Activated CD4-positive, alpha-beta T cell treated with anti-CD3 and anti-CD28 coated beads, Interleukin-2, amount 10 ng/mL, durations not matched to agents 7 days and 5 days (primary cell): ENCODE results near the gene CLDN5. TPM values are rescaled to one million over a fixed set of nuclear protein-coding genes. Genes with fewer than 3 reads are reported as not detected.

Source experiments
- CTCF ChIA-PET: fragments of 350-600 bp; sonication (Branson Sonifier 250); formaldehyde crosslinking; loops from one replicate; lab custom pipeline; 2021; ENCODE audit warnings: antibody characterized with exemption; lab: Charles Lee
- POLR2A ChIA-PET: fragments of 350-600 bp; sonication (Branson Sonifier 250); formaldehyde crosslinking; loops from one replicate; lab custom pipeline; 2021; ENCODE audit warnings: antibody characterized with exemption; lab: Charles Lee
- DNase-seq: peaks from one replicate; pipeline ENCODE4 v3.0.0-alpha.2; 2020
- H3K27ac Mint-ChIP-seq: one replicate; pipeline ENCODE4 v1.8.0; 2021; ENCODE audit warnings: mild to moderate bottlenecking, moderate library complexity, mixed read lengths
- H3K27me3 Mint-ChIP-seq: one replicate; pipeline ENCODE4 v1.8.0; 2021; ENCODE audit warnings: mixed read lengths
- H3K36me3 Mint-ChIP-seq: one replicate; pipeline ENCODE4 v1.8.0; 2021; ENCODE audit warnings: low read depth, mixed read lengths
- H3K4me1 Mint-ChIP-seq: one replicate; pipeline ENCODE4 v1.8.0; 2021; ENCODE audit warnings: mixed read lengths
- H3K4me3 Mint-ChIP-seq: one replicate; pipeline ENCODE4 v1.8.0; 2021; ENCODE audit warnings: mild to moderate bottlenecking, moderate library complexity, mixed read lengths
- H3K9me3 Mint-ChIP-seq: one replicate; pipeline ENCODE4 v1.8.0; 2021; ENCODE audit warnings: mixed read lengths
- total RNA-seq, 2 experiments: library from RNA; stranded (reverse); gene quantifications; one replicate each; pipeline ENCODE4 v1.2.3, GENCODE V29; 2021

Gene CLDN5
- total RNA-seq, 2 experiments from 2014 or later: 0.25 to 0.40 TPM

DNA sequence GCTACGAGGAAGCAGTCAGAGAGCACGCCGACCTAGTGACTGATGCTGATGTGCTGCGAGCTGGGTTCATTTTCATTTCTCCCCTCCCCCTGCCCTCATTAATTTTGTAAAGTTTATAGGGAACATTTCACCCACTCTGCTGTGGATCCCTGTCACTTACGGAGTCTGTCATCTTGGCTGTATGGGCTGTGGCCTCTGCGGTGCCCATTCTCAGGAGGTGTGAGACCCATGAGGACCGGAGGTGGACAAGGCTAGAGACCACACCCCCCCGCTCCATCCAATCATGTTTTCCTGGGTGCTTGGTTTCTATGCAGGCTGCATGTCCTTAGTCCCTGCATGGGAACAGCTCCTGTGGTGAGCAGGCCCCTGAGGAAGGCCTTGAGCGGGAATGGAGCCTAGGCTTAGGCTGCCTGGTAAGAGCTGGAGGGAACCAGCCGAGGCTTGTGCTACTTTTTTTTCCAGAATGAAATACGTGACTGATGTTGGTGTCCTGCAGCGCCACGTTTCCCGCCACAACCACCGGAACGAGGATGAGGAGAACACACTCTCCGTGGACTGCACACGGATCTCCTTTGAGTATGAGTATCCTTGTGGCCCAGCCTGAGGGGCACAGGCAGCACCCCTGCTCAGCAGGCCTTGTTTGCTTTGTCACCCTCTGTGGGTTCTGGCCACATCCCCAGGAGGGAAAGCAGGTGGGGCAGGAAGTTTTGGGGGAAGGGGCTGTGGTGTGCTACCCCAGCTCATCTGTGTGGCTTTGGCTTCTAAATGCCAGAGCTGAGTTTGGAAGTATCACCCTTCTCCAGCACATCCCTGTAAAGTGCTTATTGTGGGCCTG lies 19.1 kb downstream of the CLDN5 start:
- Mint-ChIP-seq H3K4me1 (peaks cover 32% of the 10 kb centered on the region), H3K36me3 (peaks cover 44% of the 10 kb centered on the region), H3K27me3 (no peaks in the 10 kb centered on the region), H3K4me3 (peak overlapping the region; percentile 6), H3K27ac (peak overlapping the region; percentile 82), H3K9me3 (no peaks in the 10 kb centered on the region)
- peak; percentile 44 for DNase-seq
- ChIA-PET CTCF (no interaction called here), POLR2A (no interaction called here)

DNA sequence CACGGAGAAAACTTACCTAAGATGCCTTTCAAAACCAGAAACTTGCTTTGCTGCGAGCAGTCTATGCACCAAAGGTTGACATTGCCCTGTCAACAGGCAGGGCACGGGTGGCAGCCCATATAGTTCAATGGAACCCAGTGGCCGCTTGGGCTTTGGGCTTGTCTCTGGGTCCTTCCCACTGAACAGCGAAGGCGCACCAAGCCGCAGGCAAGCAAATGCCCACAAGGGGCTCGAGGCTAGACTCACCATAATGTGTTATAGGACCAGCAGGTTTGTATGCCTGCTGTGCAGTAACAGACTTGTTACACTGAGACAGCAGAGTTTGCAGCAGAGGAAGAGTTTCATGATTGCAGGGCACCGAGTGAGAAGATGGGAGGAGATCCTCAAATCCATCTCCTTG lies 20.3 kb downstream of the CLDN5 start:
- Mint-ChIP-seq H3K9me3 (no peaks in the 10 kb centered on the region), H3K27ac (peak overlapping the region; percentile 70), H3K27me3 (no peaks in the 10 kb centered on the region), H3K4me3 (no peak overlapping the region), H3K36me3 (peaks cover 40% of the 10 kb centered on the region), H3K4me1 (peaks cover 32% of the 10 kb centered on the region)
- DNase-seq: no peak
- ChIA-PET POLR2A (no interaction called here), CTCF (no interaction called here)

DNA sequence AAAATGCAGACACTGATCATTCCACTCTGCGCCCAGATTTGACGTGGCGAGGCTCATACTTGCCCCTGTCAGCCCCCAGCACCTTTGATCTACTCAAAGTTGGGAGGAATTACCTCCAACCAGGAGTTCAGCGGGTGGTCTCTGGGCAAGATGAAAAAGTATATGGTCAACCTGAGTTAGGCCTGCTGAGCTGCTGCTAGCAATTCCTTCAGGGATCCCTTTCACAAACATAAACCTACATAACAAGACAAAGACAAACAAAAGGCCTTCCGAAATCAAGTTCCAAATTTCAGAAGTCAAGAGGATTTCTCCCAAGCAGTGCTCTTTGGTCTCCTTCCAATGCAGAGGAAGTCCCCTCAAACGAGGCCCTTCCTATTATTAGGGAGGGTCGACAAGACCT lies 20.8 kb downstream of the CLDN5 start:
- H3K27me3 Mint-ChIP-seq: no peaks in the 10 kb centered on the region
- POLR2A ChIA-PET: no interaction called here

DNA sequence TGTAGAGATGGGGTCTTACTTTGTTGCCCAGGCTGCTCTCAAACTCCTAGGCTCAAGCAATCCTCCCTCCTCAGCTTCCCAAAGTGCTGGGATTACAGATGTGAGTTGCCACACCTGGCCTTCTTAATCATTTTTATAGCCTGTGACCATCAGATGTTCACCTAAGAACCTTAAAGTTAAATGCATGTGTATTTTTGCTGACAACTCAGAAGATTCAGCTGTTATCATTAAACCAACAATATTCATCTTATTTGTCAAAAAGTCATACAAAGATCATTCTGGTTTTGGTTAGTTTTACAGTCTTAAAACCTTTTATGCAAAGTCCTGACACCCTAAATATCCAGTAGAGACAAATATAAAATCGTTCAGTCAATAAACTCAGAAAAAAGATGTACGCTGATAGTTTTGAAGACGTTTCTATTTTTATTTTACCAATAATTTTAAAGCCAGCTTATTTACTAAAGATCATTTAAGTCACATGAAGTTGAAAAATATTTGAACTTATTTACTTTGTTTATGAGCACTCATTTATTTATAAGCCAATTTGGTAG lies 22.2 kb downstream of the CLDN5 start:
- Mint-ChIP-seq H3K36me3 (peaks cover 35% of the 10 kb centered on the region), H3K4me3 (no peak overlapping the region), H3K9me3 (no peaks in the 10 kb centered on the region), H3K27ac (no peak overlapping the region), H3K4me1 (peaks cover 32% of the 10 kb centered on the region), H3K27me3 (no peaks in the 10 kb centered on the region)
- ChIA-PET CTCF (interaction anchor here (1.9 kb wide), 1 partner anchor 128 kb away, joined by 9 read pairs; no protein-coding TSS in a partner anchor), POLR2A (no interaction called here)
- no peak for DNase-seq

More for the DNA sequence above, 20.8 kb downstream of the CLDN5 start:
- Mint-ChIP-seq H3K36me3 (peaks cover 38% of the 10 kb centered on the region), H3K4me3 (no peak overlapping the region), H3K27ac (no peak overlapping the region), H3K9me3 (no peaks in the 10 kb centered on the region), H3K4me1 (peaks cover 32% of the 10 kb centered on the region)
- DNase-seq: no peak
- CTCF ChIA-PET: interaction anchor here (1.0 kb wide), 1 partner anchor 12 kb away, joined by 3 read pairs; no protein-coding TSS in a partner anchor

DNA sequence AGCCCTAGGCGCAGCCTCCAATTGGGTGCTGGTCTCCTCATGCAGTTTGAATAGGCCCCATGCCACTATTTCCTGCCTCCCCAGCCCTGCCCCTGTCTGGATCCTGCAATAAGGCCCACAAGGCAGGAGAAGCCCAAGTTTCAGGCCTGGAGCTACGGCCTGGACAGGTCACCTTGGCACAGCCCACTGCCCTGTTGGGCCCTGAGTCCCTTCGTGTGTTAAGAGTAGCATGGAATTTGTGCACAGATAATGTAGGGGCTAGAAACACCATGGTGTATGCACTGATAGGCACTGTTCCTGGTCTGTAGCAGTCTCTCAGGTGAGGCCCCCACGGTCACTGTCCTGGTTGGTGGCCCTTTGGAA lies 24.3 kb downstream of the CLDN5 start:
- CTCF ChIA-PET: interaction anchor here (0.6 kb wide), 1 partner anchor 11 kb away, joined by 3 read pairs; no protein-coding TSS in a partner anchor
- no peaks in the 10 kb centered on the region for H3K27me3 Mint-ChIP-seq

DNA sequence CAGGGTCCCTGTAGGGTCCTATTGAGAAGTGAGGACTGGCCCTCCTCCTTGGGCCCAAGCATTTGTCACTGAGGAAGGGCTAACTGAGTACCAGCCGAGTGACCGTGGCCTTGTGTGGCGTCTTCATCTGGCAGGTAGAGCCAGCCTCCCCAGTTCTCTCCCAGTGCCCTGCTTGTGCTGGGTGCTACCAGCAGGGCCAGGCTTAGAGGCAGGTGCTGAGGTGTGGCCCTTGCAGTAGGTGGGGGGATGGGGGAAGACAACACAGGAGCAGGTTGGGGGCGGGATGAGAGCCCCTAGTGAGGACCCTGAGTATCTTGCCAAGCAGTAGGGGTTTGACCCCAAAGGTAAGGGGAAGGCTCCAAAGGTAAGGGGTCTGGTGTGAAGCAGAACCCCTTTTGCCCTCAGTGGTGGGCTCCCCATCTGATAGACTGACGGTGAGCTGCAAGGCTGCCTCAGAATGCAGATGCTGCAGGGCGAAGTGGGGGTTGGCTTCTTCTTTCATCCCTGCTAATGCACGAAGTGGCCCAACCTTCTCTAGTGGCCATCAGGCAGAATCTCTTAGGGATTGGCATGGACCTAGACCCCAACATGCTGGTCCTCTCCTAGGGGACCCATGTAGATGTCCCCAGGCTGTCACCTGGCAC lies 24.9 kb downstream of the CLDN5 start:
- Mint-ChIP-seq H3K27me3 (no peaks in the 10 kb centered on the region), H3K27ac (peak overlapping the region; percentile 25), H3K36me3 (peaks cover 34% of the 10 kb centered on the region), H3K4me3 (no peak overlapping the region), H3K4me1 (peaks cover 17% of the 10 kb centered on the region), H3K9me3 (no peaks in the 10 kb centered on the region)
- ChIA-PET CTCF (interaction anchor here (1.4 kb wide), 1 partner anchor 131 kb away, joined by 4 read pairs; no protein-coding TSS in a partner anchor), POLR2A (no interaction called here)
- DNase-seq: no peak

More for the DNA sequence above, 24.3 kb downstream of the CLDN5 start:
- no peaks in the 10 kb centered on the region for H3K9me3 Mint-ChIP-seq
- POLR2A ChIA-PET: no interaction called here
- no peak for DNase-seq
- no peak overlapping the region for H3K4me3 Mint-ChIP-seq
- H3K27ac Mint-ChIP-seq: peak overlapping the region; percentile 46
- H3K4me1 Mint-ChIP-seq: peaks cover 22% of the 10 kb centered on the region
- peaks cover 31% of the 10 kb centered on the region for H3K36me3 Mint-ChIP-seq

DNA sequence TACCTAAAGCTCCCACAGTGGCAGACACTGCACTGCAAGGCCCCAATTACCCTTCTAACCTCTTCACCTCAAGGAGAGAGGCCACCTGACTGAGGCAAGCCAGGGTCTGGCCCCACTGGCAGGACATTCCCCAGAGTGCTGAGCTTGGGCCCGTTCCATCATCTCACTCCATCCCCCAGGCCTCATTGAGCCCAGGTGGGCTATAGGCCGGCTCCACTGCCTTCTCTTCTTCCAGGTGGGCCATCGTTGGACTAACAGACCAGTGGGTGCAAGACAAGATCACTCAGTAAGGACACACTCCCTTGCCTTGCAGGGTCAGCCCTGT lies 25.4 kb downstream of the CLDN5 start:
- Mint-ChIP-seq H3K4me3 (no peak overlapping the region), H3K27ac (no peak overlapping the region), H3K27me3 (no peaks in the 10 kb centered on the region), H3K4me1 (peaks cover 12% of the 10 kb centered on the region), H3K9me3 (no peaks in the 10 kb centered on the region), H3K36me3 (peaks cover 37% of the 10 kb centered on the region)
- POLR2A ChIA-PET: no interaction called here
- CTCF ChIA-PET: interaction anchor here (1.4 kb wide), 1 partner anchor 131 kb away, joined by 4 read pairs; no protein-coding TSS in a partner anchor
- DNase-seq: no peak

DNA sequence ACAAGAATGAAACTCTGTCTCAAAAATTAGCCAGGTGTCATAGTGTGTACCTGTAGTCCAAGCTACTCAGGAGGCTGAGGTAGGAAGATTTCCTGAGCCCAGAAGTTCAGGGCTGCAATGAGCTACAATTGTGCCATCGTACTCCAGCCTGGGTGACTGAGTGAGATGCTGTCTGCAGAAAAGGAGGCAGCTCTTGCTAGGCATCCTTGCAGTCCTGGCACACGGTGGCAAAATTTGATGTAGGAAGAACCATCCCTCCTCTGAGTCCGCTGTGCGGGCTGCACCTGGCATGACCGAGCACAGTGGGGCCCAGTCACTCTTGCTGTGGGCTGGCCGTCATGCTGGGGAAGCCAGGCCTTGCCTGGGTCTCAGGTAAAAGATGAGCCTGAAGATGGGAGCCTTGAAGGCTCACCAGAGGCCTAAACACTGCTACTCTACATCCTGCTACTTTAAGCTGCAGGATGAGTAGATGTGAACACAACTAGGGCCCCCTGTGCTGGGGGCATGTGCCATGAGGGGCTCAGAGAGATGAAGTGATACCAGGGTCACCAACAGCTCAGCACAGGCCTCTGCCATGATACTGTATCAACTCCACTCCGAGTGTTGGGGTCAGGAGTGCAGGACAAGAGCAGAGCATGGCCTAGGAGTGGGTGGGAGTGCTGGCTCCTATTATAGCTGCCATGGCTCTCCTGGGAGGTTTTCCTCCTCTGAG lies 25.9 kb downstream of the CLDN5 start:
- CTCF ChIA-PET: interaction anchor here (0.6 to 1.4 kb wide), 3 partner anchors 19 to 132 kb away, joined by 3 to 4 read pairs (median 4); partner anchors contain the start of gene CDC45
- peaks cover 38% of the 10 kb centered on the region for H3K36me3 Mint-ChIP-seq
- no peak for DNase-seq
- H3K27ac Mint-ChIP-seq: no peak overlapping the region
- H3K4me3 Mint-ChIP-seq: no peak overlapping the region
- no peaks in the 10 kb centered on the region for H3K9me3 Mint-ChIP-seq
- no peaks in the 10 kb centered on the region for H3K27me3 Mint-ChIP-seq
- peaks cover 8% of the 10 kb centered on the region for H3K4me1 Mint-ChIP-seq
- POLR2A ChIA-PET: no interaction called here

DNA sequence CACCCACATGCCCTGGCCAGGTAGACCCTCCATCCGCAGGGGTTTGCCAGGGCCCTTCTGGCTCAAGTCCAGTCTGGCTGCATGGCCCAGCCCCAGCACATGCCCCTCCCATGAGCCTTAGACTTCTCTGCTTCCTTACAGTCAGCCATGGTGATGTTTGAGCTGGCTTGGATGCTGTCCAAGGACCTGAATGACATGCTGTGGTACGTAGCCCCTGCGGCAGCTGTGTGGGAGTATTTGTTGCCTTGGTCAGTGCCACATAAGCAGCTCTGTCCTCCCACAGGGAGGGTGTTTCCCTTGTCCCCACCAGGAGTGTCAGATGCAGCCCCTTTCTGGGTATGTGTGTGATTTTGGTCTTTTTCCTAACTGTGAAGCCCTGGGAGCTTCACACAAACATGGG lies 27.0 kb downstream of the CLDN5 start:
- Mint-ChIP-seq H3K4me1 (peaks cover 9% of the 10 kb centered on the region), H3K4me3 (no peak overlapping the region), H3K27ac (no peak overlapping the region), H3K36me3 (peaks cover 39% of the 10 kb centered on the region), H3K9me3 (no peaks in the 10 kb centered on the region), H3K27me3 (no peaks in the 10 kb centered on the region)
- ChIA-PET CTCF (interaction anchor here (1.4 kb wide), 1 partner anchor 18 kb away, joined by 3 read pairs; the partner anchor contains the start of gene CDC45), POLR2A (no interaction called here)
- no peak for DNase-seq

DNA sequence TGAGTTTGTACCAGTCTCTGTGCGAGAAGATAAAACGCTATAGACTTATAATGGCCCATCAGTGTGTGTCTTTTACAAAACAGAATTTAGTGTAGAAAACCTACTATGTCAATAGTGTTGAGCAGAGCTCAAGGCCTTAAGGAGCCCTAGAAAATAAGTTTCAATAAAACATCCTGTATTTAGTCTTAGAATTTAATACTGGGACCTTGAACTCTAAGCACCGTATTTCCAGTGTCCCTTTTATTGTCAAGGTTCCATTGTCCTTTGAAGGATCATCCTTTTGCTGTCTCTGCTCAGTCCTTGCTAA lies 27.9 kb downstream of the CLDN5 start:
- ChIA-PET CTCF (interaction anchor here (1.3 kb wide), 1 partner anchor 133 kb away, joined by 5 read pairs; no protein-coding TSS in a partner anchor), POLR2A (no interaction called here)
- H3K4me3 Mint-ChIP-seq: no peak overlapping the region
- H3K27ac Mint-ChIP-seq: no peak overlapping the region
- H3K9me3 Mint-ChIP-seq: no peaks in the 10 kb centered on the region
- DNase-seq: no peak
- peaks cover 45% of the 10 kb centered on the region for H3K36me3 Mint-ChIP-seq
- peaks cover 15% of the 10 kb centered on the region for H3K4me1 Mint-ChIP-seq
- no peaks in the 10 kb centered on the region for H3K27me3 Mint-ChIP-seq

DNA sequence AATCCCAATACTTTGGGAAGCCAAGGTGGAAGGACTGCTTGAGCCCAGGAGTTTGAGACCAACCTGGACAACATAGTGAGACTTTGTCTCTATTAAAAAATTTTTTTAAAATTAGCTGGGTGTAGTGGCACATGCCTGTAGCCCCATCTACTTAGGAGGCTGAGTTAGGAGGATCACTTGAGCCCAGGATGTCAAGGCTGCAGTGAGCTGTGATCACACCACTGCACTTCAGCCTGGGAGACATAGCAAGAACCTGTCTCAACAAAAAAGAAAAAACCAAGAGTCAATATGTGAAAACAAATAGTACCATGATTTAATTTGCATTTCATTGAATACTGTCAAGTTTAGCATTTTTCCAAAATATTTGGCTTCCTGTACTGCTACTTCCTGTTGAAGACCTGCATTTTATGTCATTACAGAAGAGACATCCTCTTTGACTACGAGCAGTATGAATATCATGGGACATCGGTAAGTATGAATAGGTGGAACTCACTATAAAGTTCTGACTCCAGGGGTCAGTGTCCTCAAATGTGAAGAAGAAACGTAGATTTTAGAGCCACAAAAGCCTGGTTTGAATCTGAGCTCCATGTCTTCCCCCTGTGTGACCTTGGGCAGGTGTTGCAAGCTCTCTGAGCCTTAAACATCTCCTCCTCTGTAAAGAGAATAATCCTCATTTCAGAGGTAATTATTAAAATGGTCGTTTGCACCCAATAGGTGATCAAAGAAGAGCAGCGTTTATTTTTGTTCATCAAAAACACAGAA lies 28.5 kb downstream of the CLDN5 start:
- H3K4me1 Mint-ChIP-seq: peaks cover 15% of the 10 kb centered on the region
- POLR2A ChIA-PET: no interaction called here
- no peaks in the 10 kb centered on the region for H3K9me3 Mint-ChIP-seq
- H3K36me3 Mint-ChIP-seq: peaks cover 45% of the 10 kb centered on the region
- DNase-seq: peak; percentile 23
- CTCF ChIA-PET: interaction anchor here (1.3 kb wide), 1 partner anchor 134 kb away, joined by 5 read pairs; no protein-coding TSS in a partner anchor
- H3K4me3 Mint-ChIP-seq: no peak overlapping the region
- peak overlapping the region; percentile 66 for H3K27ac Mint-ChIP-seq
- no peaks in the 10 kb centered on the region for H3K27me3 Mint-ChIP-seq

DNA sequence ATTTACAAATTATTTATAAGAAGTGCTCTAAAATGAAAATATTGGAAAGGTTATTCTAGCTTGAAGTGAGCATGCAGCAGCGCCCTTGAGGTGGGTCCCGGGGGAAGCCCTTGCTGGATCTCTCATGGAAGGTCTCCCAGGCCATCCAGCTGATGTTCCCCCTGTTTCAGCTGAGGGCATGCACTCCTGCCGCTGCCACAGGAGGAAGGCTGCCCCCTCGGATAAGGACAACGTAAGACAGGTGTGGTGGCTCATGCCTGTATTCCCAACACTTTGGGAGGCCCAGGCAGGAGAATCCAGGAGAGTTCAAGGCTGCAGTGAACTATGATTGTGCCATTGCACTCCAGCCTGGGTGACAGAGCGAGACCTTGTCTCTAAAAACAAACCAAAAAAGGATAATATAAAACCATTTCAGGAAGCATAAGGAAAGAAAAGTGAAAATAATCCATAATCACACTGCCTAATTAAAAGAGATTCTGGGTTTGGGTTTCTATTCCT lies 29.5 kb downstream of the CLDN5 start:
- Mint-ChIP-seq H3K4me3 (no peak overlapping the region), H3K36me3 (peaks cover 43% of the 10 kb centered on the region)
- CTCF ChIA-PET: interaction anchor here (0.7 to 0.9 kb wide), 2 partner anchors 10 to 32 kb away, joined by 3 read pairs; no protein-coding TSS in a partner anchor

More for the DNA sequence above, 29.5 kb downstream of the CLDN5 start:
- Mint-ChIP-seq H3K27me3 (no peaks in the 10 kb centered on the region), H3K27ac (no peak overlapping the region), H3K4me1 (peaks cover 21% of the 10 kb centered on the region), H3K9me3 (no peaks in the 10 kb centered on the region)
- DNase-seq: no peak
- POLR2A ChIA-PET: no interaction called here
